ENCODE measurements around the gene TFF2.

TFF2 gene

DNA sequence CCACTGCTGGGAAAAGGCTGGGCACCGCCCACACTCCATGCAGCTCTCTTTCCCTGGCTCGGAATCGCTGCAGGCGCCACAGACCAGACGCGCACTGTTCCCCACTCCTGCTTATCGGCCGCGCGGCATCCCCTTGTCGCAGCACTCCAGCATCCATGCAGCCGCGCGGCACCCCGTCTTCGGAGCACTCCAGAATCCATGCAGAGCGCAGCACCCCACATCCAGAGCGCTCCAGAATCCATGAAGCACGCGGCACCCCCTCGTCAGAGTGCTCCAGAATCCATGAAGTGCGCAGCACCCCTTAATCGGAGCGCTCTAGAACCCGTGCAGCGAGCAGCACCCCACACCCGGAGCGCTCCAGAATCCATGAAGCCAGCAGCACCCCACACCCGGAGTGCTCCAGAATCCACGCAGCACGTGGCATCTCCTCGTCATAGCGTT is 45.1 kb downstream of the TFF2 start:
- DNase-seq (ENCODE audit: low spot score), result no peak

DNA sequence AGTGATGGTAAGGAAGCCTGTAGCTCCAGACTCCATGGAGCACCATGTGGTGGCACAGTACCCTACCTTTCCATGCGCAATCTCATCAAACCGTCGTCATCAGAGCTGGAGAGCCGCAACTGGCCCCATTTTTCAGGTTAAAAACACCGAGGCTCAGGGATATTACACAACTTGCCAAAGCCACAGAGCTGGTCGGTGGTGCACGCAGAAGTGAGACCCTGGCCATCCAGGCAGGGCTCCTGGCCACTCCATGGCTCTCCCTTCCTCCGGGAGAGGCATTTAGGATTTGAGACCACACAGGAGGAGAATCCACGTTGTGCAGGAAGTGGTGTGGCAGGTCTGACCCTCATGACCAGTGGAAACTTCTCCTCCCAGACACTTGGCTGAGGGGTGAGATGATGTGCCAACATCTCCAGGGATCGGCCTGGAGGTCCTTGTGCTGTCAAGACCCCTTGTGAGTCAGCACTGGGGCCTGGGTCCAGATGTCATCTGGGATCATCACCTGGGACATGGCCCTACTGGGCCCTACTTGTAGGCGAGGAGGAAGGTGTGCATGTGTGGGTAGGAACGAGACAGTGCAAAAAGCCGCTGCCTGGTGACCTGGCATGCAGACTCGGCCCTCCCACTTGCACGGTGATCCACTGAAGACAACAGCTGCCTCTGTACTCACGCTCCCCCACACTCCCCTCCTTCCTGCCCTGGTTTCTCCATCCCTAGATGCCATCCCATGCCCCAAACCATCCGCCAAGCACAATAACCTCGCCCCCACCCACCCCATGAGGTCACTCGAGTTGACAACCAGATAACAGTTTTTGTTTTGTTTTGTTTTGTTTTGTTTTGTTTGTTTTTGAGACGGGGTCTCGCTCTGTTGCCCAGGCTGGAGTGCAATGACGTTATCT is 46.0 kb downstream of the TFF2 start:
- DNase-seq (ENCODE audit: low spot score), result no peak

DNA sequence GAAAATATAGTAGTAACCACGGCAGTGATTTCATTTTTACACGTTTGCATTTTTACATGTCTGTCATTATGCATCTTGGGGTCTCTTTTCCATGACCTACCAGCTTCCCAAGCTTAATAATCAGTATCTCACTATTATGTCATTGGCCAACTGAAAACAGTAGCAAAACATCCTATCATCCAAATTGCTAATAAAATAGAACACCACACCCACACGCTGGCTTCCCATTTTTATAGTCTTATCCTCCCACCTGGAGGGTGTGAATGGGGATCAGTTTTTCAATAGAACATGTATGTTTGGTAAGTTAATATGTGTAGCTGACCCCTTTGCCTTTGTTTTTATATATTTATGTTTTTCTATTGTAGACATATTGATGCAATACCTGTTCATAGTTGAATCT is 47.4 kb downstream of the TFF2 start:
- DNase-seq (ENCODE audit: low spot score), result no peak

DNA sequence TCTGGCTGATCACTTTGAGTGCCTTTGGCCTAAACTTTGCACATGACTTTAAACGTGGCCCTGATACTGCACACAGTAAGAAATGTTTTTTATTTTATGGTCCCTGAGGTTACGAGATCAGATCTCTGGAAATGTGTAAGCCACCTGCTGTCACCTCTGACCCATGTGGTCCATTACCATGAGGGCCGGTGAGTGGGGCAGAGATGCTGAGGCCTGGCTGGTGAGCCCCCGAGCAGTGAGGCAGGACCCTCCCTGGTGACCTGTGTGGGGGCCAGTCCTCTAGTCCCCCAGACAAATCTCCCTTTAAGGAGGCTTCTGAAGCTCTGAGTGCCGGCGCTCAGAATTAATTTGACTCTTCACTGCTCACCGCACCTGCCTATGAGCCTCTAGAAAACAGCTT is 48.0 kb downstream of the TFF2 start:
- DNase-seq (ENCODE audit: low spot score), result no peak

DNA sequence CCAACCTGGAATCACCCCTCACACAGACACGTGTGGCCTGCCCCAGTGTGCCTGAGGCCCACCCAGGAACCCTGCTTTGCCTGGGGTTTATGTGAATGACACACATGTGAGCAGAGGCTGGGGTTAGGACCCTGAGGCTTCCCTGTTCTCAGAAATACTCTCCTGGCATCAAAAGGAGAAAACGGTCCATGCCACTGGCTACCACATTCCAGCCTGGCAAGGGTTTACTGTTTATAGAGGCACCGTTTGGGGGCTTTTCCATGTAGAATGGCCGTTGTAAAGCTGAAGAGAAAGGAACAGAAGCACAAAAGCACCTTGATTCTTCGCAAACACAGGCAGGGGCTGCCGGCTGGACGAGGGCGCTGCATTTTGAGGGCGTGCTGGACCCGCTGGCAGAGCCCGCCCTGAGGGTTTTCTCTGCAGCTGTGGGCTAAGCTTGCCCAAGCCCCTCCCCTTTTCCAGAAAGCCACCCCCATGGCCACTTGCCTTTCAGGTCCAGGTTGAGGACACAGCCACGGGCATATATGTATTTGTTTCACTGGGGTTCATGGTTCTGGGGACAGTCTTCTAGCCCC is 48.6 kb downstream of the TFF2 start:
- DNase-seq (ENCODE audit: low spot score), result no peak

DNA sequence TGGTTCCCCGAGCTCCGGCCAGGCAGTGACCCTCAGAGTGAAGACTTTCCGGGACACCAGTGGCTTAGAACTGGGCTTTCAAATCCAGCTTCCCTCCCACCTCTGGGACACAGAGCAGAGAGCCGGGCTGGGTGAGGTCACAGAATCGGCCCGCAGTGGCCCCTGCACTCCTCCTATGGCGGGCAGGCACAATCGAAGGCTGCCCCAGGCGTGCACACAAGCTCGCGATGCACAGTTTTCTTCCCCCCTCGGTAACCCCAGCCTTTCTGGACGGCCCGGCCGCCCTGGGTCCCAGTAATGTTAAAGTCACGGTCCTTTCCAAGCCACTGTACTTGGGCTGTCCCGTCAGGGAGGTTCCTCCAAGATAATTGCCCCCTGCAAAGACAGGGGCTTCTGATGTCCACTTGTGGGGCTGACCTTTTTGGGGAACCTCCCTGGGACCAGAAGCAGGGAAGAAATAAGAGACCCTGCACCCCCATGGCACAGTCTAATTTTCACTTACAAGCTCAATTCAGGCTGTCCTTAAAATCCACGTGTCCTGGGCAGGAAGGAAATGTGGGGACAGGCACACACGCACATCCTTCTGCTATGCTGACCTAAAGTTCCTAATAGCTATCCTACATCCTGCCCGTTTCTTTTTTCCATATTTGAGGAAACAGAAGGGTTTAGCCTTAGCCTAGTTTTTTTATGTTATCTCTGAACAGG is 49.3 kb downstream of the TFF2 start:
- DNase-seq (ENCODE audit: low spot score), result no peak

DNA sequence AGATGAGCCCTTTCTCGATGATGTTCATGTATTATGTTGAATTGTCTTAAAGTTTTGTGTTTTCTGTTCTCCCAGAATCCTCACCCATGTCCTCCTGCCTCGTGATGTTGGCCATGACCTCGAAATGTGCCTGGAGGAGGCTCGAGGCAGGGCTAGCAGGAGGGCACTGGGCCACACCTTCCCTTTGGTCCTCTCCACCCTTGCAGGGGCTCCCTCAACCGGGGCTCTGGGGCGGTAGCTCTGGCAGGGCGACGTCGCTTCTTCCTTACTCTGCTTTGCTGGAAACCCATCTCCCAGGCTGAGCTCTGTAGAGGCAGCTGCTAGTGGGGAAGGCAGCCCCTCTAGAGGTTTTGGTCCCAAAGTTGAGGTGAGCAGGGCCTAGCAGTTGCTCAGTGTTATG is 49.8 kb downstream of the TFF2 start:
- DNase-seq (ENCODE audit: low spot score), result no peak

DNA sequence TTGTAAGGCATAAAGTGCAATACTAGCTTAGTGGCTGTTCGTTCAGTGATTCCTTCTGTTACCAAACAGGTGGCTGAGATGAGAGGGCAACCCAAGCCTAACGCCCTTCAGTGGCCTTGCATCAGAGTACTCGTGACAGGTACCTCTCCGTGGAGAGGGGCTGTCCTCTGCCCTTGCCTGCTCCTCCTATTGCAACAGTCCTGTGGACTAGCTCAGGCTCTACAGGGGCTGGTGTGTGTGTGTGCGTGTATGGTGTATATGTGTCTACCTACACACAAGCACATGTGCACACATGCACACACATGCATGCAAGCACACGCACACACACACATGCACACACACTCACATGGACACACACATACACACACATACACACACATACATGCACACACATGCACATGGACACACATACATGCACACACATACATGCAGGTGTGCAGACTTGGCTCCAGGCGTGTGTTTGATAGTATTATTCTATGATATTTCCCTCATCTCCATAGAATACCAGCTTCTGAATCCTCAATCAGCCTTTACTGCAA is 50.7 kb downstream of the TFF2 start:
- DNase-seq (ENCODE audit: low spot score), result no peak

DNA sequence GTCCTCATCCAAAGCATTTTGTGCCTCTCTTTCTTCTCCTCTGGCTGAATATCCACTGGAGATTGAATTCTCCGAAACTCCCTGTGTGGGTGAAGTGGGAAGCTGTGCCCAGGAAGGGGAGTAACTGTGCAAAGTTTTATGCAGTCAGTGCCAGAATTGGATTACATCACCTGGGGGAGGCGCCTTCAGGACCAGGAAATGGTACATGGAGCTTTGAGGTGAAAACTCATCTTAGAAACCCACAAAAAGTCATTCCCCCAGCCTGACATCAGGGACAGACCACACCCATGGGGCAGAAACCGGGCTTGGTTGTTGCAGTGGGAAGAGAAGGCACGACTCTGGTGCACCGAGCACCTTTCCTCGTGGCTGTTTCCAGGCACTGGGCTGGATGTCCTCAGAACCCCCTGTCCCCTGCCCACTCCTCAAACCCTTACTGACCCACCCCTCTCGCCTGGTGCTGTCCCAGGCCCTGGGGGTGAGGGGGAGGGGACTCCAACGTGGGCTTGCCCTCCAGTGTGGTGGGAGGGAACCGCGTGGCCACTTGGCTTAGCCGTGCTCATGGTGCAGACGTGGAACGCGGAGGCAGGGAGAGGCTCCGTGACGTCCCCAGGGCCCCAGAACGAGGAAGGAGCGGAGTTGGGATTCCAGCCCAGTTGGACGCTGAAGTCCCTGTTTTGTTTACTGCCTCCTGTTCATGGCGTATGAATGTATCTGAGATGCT is 51.3 kb downstream of the TFF2 start:
- DNase-seq (ENCODE audit: low spot score), result no peak

DNA sequence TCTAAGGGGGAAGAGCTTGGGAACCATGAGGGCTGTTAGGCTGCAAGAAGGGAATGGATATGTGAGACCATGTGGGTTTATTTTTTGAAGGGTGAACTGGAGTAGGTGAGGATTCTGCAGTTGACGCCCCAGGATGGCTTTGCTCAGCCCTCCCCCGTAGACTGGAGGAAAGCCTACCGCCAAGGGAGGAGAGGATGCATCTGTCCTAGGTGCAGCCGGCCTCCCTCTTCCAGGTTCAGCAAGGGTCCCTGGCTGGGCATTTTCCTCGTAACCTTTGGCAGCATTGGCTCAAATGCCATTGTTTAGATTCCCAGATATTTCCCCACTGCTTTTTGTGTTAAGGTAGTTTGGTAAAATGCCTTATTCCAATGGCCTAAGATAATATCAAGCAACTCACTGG is 52.1 kb downstream of the TFF2 start:
- no peak for DNase-seq (ENCODE audit: low spot score)

DNA sequence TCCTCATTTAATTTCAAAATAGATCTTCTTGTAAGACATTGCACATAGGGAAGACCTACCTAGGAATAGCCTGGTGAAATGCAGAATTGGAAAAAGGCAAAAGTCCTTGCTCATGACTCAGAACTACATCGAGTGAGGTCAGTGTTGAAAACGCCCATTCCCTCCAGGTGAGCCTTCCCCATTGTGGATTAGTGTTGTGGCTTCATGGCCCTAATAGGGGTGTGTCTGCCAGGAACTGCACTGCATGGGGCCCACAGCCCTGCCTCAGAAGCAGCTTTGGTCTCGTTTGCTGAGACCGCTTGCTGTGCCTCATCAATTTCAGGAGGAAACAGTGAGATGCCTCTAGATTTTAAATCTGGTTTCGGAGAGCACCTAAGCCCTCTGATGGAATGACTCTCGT is 52.6 kb downstream of the TFF2 start:
- DNase-seq (ENCODE audit: low spot score), result no peak

DNA sequence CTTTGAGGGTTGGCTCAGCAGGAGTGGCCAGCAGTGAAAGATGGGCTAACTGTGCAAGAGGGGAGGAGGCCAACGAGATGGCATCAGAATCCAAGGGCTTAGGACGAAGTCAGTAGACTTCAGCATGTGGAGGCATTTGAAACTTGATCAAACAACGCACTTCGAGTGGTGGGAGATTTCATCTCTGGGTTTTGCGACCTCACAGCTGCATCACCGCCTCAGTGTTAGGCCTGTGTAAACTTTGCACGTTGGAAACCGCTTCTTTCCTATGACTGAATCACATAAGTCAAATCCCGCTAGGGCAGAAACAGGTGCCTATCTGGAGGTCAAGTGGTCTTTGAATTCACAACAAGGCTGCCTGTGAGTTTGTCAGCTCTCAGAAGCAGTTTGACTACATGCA is 53.4 kb downstream of the TFF2 start:
- DNase-seq (ENCODE audit: low spot score), result no peak

DNA sequence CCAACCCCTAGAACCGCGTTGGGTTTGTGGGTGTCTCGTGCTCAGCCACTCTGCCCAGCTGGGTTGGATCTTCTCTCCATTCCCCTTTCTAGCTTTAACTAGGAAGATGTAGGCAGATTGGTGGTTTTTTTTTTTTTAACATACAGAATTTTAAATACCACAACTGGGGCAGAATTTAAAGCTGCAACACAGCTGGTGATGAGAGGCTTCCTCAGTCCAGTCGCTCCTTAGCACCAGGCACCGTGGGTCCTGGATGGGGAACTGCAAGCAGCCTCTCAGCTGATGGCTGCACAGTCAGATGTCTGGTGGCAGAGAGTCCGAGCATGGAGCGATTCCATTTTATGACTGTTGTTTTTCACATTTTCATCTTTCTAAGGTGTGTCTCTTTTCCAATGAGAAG is 54.3 kb downstream of the TFF2 start:
- no peak for DNase-seq (ENCODE audit: low spot score)
